SW 1271 (cell line): ENCODE results near the gene TEX13B.

Source experiments
- DNase-seq, 2 experiments: peaks; one replicate each; lab custom pipeline; 2025; lab: John Stamatoyannopoulos, UW

Gene TEX13B

DNA sequence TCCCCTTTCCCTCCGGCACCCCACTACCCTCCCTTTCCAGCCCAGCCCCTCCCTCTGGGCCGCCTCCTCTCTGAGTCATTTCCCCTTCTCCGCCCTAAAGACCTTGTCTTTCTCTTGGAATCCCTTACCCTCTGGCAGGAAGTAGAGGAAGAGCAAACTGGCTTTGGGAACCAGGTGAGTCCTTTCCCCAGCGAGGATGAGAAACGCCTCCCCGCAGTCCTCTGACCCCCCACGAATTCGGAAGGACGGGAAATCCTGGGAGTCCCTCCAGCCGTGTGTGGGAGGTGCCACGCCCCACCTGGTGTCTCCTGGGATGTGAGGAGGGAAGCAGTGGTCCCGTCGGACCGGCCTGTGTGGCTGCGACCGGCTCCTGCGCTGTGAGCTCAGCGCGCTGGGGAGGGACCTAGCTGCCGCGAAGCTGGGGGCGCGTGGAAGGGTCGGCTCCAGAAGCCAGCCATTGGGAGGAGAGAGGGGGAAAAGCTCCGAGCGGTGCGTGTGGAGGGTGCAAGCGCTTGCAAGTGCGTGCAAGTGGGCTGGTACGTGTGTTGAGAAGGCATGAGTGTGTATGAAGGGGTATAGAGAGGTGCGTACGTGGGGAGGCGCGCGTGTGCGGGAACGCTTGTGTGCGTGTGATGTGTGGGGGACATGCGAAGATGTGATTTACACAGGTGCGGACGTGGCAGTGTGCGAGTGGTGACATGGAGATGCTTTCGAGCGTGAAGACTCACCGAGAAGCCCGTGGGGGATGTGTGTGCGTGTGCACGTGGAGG lies 46.3 kb downstream of the TEX13B start:
- no peak for DNase-seq

- no peak for DNase-seq
Observed at GRCh38 chrX:107935200-107935599, 47.0 kb downstream of the TEX13B start.

DNA sequence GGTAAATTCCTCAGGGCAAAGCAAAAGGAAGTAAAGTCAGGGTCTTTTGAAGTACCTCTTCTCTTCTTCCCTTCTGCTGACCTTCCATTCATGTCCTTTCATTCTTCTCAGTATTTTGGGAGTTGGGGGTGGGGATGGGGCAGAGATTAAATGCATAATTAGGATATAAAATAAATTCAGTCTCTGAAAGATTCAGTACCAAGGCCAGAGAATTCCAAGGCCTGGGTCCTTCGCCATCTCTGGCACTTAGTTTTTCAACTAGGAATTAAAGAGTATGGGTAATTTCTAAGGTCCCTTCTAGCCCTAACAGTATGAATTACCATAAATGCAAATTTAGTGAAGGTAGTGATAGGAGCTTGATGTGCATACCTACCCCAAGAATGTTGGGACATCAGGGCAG lies 47.9 kb downstream of the TEX13B start:
- no peak for DNase-seq
